Neural progenitor cell (in vitro differentiated cells): Measurements from ENCODE around the gene BCAT1.

Experiments used
- EZH2 ChIP-seq: fragments of 200-600 bp; sonication (generic); IDR thresholded peaks from 2 replicates; pipeline ENCODE4 v1.6.1; 2017; ENCODE audit warnings: antibody characterized with exemption, mild to moderate bottlenecking, moderate library complexity
- EZH2phosphoT487 ChIP-seq: fragments of 200-600 bp; sonication (generic); IDR thresholded peaks from 2 replicates; pipeline ENCODE4 v1.6.1; 2017; ENCODE audit warnings: antibody characterized with exemption
- TF ChIP-seq, protein P1 (sequence below): fragments of 200-600 bp; sonication (generic); IDR thresholded peaks from 2 replicates; pipeline ENCODE4 v1.5.1; 2017; ENCODE audit warnings: antibody characterized with exemption, mild to moderate bottlenecking

DNA sequence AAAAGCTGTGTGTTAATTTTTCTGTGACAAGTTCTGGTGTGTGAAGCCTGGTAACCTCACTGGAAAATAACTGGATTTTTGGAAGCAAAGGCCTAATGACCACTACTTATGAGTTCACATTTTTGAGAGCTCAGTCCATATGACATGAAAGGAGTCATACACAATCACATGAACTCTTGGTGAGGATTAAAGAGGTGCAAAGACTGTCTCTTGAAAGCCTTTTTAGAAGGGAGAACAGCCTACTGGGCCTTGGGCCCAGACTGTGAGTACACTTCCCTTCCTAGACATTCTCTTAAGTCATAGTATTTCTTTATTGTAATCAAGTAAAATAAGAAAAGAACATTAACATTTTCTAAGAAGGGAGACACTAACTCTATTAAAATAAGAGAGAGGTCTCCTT is 176.1 kb downstream of the BCAT1 start:
- TF ChIP-seq, protein P1, sequence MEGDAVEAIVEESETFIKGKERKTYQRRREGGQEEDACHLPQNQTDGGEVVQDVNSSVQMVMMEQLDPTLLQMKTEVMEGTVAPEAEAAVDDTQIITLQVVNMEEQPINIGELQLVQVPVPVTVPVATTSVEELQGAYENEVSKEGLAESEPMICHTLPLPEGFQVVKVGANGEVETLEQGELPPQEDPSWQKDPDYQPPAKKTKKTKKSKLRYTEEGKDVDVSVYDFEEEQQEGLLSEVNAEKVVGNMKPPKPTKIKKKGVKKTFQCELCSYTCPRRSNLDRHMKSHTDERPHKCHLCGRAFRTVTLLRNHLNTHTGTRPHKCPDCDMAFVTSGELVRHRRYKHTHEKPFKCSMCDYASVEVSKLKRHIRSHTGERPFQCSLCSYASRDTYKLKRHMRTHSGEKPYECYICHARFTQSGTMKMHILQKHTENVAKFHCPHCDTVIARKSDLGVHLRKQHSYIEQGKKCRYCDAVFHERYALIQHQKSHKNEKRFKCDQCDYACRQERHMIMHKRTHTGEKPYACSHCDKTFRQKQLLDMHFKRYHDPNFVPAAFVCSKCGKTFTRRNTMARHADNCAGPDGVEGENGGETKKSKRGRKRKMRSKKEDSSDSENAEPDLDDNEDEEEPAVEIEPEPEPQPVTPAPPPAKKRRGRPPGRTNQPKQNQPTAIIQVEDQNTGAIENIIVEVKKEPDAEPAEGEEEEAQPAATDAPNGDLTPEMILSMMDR, result no peak
- TF ChIP-seq EZH2 (no peak), EZH2phosphoT487 (no peak)
